ENCODE data around the gene LAMC2.

LAMC2 gene

DNA sequence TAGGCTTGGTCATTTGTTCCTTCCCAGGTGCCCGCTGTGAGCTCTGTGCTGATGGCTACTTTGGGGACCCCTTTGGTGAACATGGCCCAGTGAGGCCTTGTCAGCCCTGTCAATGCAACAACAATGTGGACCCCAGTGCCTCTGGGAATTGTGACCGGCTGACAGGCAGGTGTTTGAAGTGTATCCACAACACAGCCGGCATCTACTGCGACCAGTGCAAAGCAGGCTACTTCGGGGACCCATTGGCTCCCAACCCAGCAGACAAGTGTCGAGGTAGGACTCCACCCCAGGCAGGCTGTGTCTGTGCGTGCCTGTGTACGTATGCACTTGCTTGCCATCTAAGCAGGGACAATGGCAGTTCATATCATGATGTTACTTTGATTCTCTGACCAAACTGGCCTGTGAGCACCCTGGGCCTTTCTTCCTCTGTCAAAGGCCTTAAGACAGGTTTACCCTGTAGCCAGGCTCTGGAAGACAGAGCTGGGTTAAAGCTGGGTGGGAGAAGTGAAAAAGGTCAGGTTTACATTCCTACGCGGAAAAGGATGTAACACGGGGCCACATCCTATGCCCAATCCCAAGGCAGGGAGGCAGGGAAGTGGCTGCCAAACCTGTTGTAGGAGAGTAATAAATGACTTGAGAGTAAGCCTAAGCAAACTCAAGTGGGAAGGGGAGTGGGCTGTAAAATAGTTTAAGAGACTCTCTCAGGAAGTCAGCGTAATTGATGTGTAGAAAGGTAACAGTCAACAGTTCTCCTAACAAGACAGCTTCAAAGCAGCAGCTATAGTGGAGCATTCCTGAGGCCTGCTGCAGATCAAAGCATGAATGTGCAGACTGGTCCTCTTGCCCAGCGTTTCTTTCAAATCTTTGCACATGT lies 42.5 kb downstream of the LAMC2 start:
- no peak for DNase-seq
- Histone ChIP-seq H3K9me3 (ENCODE audit: severe bottlenecking) (no peaks in the 10 kb centered on the region), H3K27me3 (ENCODE audit: insufficient read depth, low read depth, severe bottlenecking) (no peaks in the 10 kb centered on the region), H3K4me3 (ENCODE audit: low read depth, low read length) (no peak overlapping the region), H3K27ac (no peak overlapping the region), H3K36me3 (no peaks in the 10 kb centered on the region)
- TF ChIP-seq, protein P1, sequence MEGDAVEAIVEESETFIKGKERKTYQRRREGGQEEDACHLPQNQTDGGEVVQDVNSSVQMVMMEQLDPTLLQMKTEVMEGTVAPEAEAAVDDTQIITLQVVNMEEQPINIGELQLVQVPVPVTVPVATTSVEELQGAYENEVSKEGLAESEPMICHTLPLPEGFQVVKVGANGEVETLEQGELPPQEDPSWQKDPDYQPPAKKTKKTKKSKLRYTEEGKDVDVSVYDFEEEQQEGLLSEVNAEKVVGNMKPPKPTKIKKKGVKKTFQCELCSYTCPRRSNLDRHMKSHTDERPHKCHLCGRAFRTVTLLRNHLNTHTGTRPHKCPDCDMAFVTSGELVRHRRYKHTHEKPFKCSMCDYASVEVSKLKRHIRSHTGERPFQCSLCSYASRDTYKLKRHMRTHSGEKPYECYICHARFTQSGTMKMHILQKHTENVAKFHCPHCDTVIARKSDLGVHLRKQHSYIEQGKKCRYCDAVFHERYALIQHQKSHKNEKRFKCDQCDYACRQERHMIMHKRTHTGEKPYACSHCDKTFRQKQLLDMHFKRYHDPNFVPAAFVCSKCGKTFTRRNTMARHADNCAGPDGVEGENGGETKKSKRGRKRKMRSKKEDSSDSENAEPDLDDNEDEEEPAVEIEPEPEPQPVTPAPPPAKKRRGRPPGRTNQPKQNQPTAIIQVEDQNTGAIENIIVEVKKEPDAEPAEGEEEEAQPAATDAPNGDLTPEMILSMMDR (IDR thresholded peaks at IDR 0.05; ENCODE audit: low read depth, low read length) = no peak

- Histone ChIP-seq H3K27ac (no peak overlapping the region), H3K36me3 (no peaks in the 10 kb centered on the region)
- TF ChIP-seq, protein P1 (IDR thresholded peaks at IDR 0.05; ENCODE audit: low read depth, low read length) = no peak
Measured at GRCh38 chr1:183230413-183230812, 44.3 kb downstream of the LAMC2 start.

DNA sequence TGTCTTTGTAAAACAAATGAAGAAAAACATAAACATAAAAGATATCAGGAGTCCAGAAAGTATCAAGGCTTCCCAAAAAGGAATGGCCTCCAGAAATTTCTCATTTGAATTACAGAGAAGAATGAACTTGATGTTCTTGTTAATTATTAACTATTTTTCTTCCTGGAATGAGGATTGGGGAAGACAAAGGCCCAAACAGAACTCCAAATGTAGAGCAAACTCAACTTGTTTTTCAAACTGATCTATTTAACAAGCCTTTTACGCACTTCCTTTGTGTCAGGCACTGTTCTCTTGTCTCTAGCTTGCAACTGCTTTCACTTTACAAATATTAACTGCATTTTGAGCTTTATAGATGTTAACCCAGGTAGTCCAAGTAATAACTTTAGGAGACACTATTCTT lies 45.5 kb downstream of the LAMC2 start:
- H3K27ac ChIP-seq = no peak overlapping the region
- DNase-seq = no peak
- no peaks in the 10 kb centered on the region for H3K9me3 ChIP-seq (ENCODE audit: severe bottlenecking)
- TF ChIP-seq, protein P1 (IDR thresholded peaks at IDR 0.05; ENCODE audit: low read depth, low read length) = no peak
- no peaks in the 10 kb centered on the region for H3K36me3 ChIP-seq
- no peak overlapping the region for H3K4me3 ChIP-seq (ENCODE audit: low read depth, low read length)
- H3K27me3 ChIP-seq (ENCODE audit: insufficient read depth, low read depth, severe bottlenecking) = no peaks in the 10 kb centered on the region

More at GRCh38 chr1:183230413-183230812, 44.3 kb downstream of the LAMC2 start:
- DNase-seq = no peak
- Histone ChIP-seq H3K9me3 (ENCODE audit: severe bottlenecking) (no peaks in the 10 kb centered on the region), H3K27me3 (ENCODE audit: insufficient read depth, low read depth, severe bottlenecking) (no peaks in the 10 kb centered on the region), H3K4me3 (ENCODE audit: low read depth, low read length) (no peak overlapping the region)

DNA sequence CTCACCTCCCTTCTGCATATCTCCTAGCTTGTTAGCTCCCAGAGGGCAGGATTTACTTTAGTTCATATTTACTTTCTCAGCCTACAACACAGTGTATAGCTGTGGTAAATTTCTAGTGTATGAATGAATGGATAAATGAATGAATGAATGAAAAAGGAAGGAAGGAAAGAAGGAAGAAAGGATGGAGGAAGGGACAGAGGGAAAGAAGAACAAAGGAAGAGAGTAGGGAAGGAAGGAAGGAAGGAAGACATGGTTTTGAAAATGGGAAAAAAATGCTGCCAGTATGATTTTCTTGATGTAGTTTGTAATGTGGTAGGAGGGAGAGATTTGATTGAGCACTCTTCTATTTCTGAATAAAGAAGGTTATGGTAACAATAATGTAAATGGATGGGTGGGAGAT lies 47.0 kb downstream of the LAMC2 start:
- TF ChIP-seq, protein P1 (IDR thresholded peaks at IDR 0.05; ENCODE audit: low read depth, low read length) = no peak
- no peaks in the 10 kb centered on the region for H3K9me3 ChIP-seq (ENCODE audit: severe bottlenecking)
- H3K36me3 ChIP-seq = no peaks in the 10 kb centered on the region
- DNase-seq = no peak
- no peak overlapping the region for H3K4me3 ChIP-seq (ENCODE audit: low read depth, low read length)
- H3K27me3 ChIP-seq (ENCODE audit: insufficient read depth, low read depth, severe bottlenecking) = no peaks in the 10 kb centered on the region
- H3K27ac ChIP-seq = no peak overlapping the region

DNA sequence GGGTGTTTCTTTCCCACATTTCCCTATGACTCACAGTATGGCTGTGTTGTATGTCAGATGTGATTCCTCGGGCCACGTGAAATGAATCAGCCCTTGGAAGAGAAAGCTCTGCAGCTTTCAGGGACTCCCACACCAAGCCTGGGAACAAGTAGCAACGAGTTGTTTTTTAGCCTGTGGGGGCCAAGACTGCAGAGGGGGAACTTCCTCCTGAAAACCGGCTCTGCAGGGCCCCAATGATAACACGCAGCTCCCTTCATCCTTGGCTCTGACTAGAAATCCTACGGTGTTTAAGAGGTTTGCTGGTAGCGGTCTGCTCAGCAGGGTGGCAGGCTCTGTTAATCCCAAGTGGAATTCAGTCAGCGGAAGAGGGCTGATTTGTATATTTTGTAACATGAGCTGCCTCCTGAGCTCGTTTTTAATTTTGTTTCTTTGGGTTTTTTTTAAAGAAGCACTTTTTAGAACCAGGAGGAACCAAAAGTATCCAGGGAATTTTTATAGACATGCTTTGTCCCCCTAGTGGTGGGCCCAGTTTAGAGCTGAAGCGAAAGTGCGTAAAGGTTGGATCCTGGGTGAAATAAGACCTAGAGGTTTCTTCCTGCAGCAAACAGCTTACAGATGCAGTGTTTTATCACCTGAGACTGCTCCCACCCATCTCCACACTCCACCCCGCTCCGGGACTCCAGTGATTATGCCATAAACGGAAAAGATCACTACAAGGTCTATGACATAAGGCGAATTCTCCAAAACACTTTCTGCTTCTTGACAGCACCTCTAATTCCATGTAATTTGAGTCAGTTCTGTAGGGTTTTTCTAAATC lies 48.8 kb downstream of the LAMC2 start:
- Histone ChIP-seq H3K27ac (no peak overlapping the region), H3K36me3 (no peaks in the 10 kb centered on the region), H3K4me3 (ENCODE audit: low read depth, low read length) (peak overlapping the region; percentile 25), H3K27me3 (ENCODE audit: insufficient read depth, low read depth, severe bottlenecking) (no peaks in the 10 kb centered on the region), H3K9me3 (ENCODE audit: severe bottlenecking) (no peaks in the 10 kb centered on the region)
- TF ChIP-seq, protein P1 (IDR thresholded peaks at IDR 0.05; ENCODE audit: low read depth, low read length) = peak; percentile 33; the same call in 1 of the 2 replicates
- peak; percentile 16 for DNase-seq

Data from WERI-Rb-1 (cell line).